Hepatocyte (in vitro differentiated cells): ENCODE results near the gene CAPN11. TPM values are rescaled to one million over a fixed set of nuclear protein-coding genes. Genes with fewer than 3 reads are reported as not detected.

ENCODE experiments used
- DNase-seq: peaks from one replicate; pipeline ENCODE4 v3.0.0-alpha.2; 2016; ENCODE audit warnings: low spot score
- H2AFZ ChIP-seq: fragments of 200-600 bp; sonication (generic); 2 replicates; pipeline ENCODE4 v1.6.0; 2016; ENCODE audit warnings: antibody characterized with exemption, mild to moderate bottlenecking
- H3K27ac ChIP-seq: fragments of 200-600 bp; sonication (generic); 2 replicates; pipeline ENCODE4 v1.5.1; 2016; ENCODE audit warnings: mild to moderate bottlenecking
- H3K27me3 ChIP-seq: fragments of 200-600 bp; sonication (generic); 2 replicates; pipeline ENCODE4 v1.6.1; 2016
- H3K36me3 ChIP-seq: fragments of 200-600 bp; sonication (generic); replicated peaks from 2 replicates; pipeline ENCODE4 v1.5.1; 2016; ENCODE audit warnings: low read depth; ENCODE audit not compliant: insufficient read depth
- H3K4me1 ChIP-seq: fragments of 200-600 bp; sonication (generic); 2 replicates; pipeline ENCODE4 v1.5.1; 2016; ENCODE audit warnings: mild to moderate bottlenecking, moderate library complexity; ENCODE audit not compliant: insufficient read depth
- H3K4me2 ChIP-seq: fragments of 200-600 bp; sonication (generic); 2 replicates; pipeline ENCODE4 v1.6.0; 2016
- H3K4me3 ChIP-seq: fragments of 200-600 bp; sonication (generic); 2 replicates; pipeline ENCODE4 v1.5.1; 2016; ENCODE audit warnings: mild to moderate bottlenecking
- H3K79me2 ChIP-seq: fragments of 200-600 bp; sonication (generic); 2 replicates; pipeline ENCODE4 v1.6.0; 2017; ENCODE audit warnings: mild to moderate bottlenecking
- H3K9me2 ChIP-seq: fragments of 200-600 bp; sonication (generic); replicated peaks from 2 replicates; pipeline ENCODE4 v1.6.0; 2017; ENCODE audit warnings: mild to moderate bottlenecking; ENCODE audit not compliant: insufficient read depth
- H3K9me3 ChIP-seq: fragments of 200-600 bp; sonication (generic); 2 replicates; pipeline ENCODE4 v1.5.1; 2016; ENCODE audit warnings: low read depth, mild to moderate bottlenecking
- H4K20me1 ChIP-seq: fragments of 200-600 bp; sonication (generic); 2 replicates; pipeline ENCODE4 v1.6.0; 2016; ENCODE audit warnings: mild to moderate bottlenecking; ENCODE audit not compliant: insufficient read depth, poor library complexity, severe bottlenecking
- CTCF ChIP-seq: fragments of 200-600 bp; sonication (generic); IDR thresholded peaks from 2 replicates; pipeline ENCODE4 v1.5.1; 2016; ENCODE audit warnings: antibody characterized with exemption, mild to moderate bottlenecking; ENCODE audit not compliant: poor library complexity
- EZH2 ChIP-seq: fragments of 200-600 bp; sonication (generic); IDR thresholded peaks from 2 replicates; pipeline ENCODE4 v1.6.1; 2016; ENCODE audit warnings: antibody characterized with exemption, mild to moderate bottlenecking, borderline replicate concordance
- EZH2phosphoT487 ChIP-seq: fragments of 200-600 bp; sonication (generic); IDR thresholded peaks from one replicate; pipeline ENCODE4 v1.6.1; 2018; ENCODE audit warnings: antibody characterized with exemption, mild to moderate bottlenecking, low read depth, moderate library complexity; ENCODE audit not compliant: unreplicated experiment, severe bottlenecking
- WGBS: methylation state at CpG from one replicate; pipeline ENCODE4 v1.1.6; 2016; ENCODE audit warnings: low lambda C conversion rate; ENCODE audit errors: missing lambda C conversion rate; 5-methylcytosine and 5-hydroxymethylcytosine counted together
- polyA plus RNA-seq: library from polyadenylated mRNA; unstranded; fragments of >200 nt; fragmentation: Nextera tagmentation; extraction: Ambion mirVana; gene quantifications from 2 replicates; pipeline ENCODE4 v1.2.1, GENCODE V29; 2016
- total RNA-seq: library from RNA; depleted of rRNA; stranded (reverse); fragments of >200 nt; gene quantifications from 2 replicates; pipeline ENCODE4 v1.2.3, GENCODE V29; 2014

The CAPN11 gene
- total and polyA plus RNA-seq, 2 experiments from 2014 or later, result 0.13 to 0.23 TPM

- Histone ChIP-seq H4K20me1 (no peaks in the 10 kb centered on the region), H3K9me2 (no peaks in the 10 kb centered on the region), H3K9me3 (no peaks in the 10 kb centered on the region), H3K27ac (no peak overlapping the region), H3K4me1 (no peaks in the 10 kb centered on the region), H3K4me2 (no peak overlapping the region), H3K4me3 (no peak overlapping the region), H3K36me3 (no peaks in the 10 kb centered on the region), H3K79me2 (no peaks in the 10 kb centered on the region), H3K27me3 (no peaks in the 10 kb centered on the region), H2AFZ (no peak overlapping the region)
- 86% methylated on average over 12 of the region's 12 CpGs for WGBS
- TF ChIP-seq EZH2phosphoT487, result no peak
- no peak for TF ChIP-seq CTCF
- TF ChIP-seq EZH2, result no peak
- no peak for DNase-seq
Measured at GRCh38 chr6:44171899-44172546, 13.4 kb downstream of the CAPN11 start.

- no peaks in the 10 kb centered on the region for H3K9me2 ChIP-seq
- no peak overlapping the region for H3K4me3 ChIP-seq
- TF ChIP-seq EZH2phosphoT487 (no peak), EZH2 (no peak), CTCF (peak; percentile 84)
- no peak overlapping the region for H3K4me2 ChIP-seq
- H4K20me1 ChIP-seq, result no peaks in the 10 kb centered on the region
- DNase-seq, result peak; percentile 85
- no peaks in the 10 kb centered on the region for H3K79me2 ChIP-seq
- H3K27me3 ChIP-seq, result no peaks in the 10 kb centered on the region
- 34% methylated on average over 15 of the region's 15 CpGs for WGBS
- no peaks in the 10 kb centered on the region for H3K36me3 ChIP-seq
- no peak overlapping the region for H2AFZ ChIP-seq
- H3K4me1 ChIP-seq, result no peaks in the 10 kb centered on the region
- H3K9me3 ChIP-seq, result no peaks in the 10 kb centered on the region
- no peak overlapping the region for H3K27ac ChIP-seq
Measured at GRCh38 chr6:44172731-44173500, 14.3 kb downstream of the CAPN11 start.

- no peak overlapping the region for H3K4me3 ChIP-seq
Measured at GRCh38 chr6:44176130-44176761, 17.6 kb downstream of the CAPN11 start.

More at GRCh38 chr6:44176130-44176761, 17.6 kb downstream of the CAPN11 start:
- 88% methylated on average over 15 of the region's 15 CpGs for WGBS
- Histone ChIP-seq H3K79me2 (no peaks in the 10 kb centered on the region), H3K27me3 (no peaks in the 10 kb centered on the region), H3K9me2 (no peaks in the 10 kb centered on the region), H4K20me1 (no peaks in the 10 kb centered on the region), H2AFZ (no peak overlapping the region), H3K4me2 (no peak overlapping the region), H3K9me3 (no peaks in the 10 kb centered on the region), H3K4me1 (no peaks in the 10 kb centered on the region), H3K36me3 (no peaks in the 10 kb centered on the region), H3K27ac (no peak overlapping the region)
- TF ChIP-seq CTCF (no peak), EZH2phosphoT487 (no peak), EZH2 (no peak)
- DNase-seq, result no peak
